ENCODE data around the gene FBXW4. TPM values are rescaled to one million over a fixed set of nuclear protein-coding genes. Genes with fewer than 3 reads are reported as not detected.

The FBXW4 gene
- total and polyA plus RNA-seq, 12 donors: 34.4 to 81.7 (median 58.0) TPM

- intact Hi-C loops (cut with DNase I): loop anchor here in 1 of 2 donors (10.0 kb wide), 1 partner anchor 99 kb away; no protein-coding TSS in a partner anchor
- Histone ChIP-seq H3K4me3 (no peak overlapping the region), H3K27ac (no peak overlapping the region), H3K36me3 (replicated peaks in 1 of 2) (peaks cover 0 to 7% of the 10 kb centered on the region in 2 donors), H3K9me3 (replicated peaks in 1 of 3) (peaks cover 0 to 8% (median 0%) of the 10 kb centered on the region in 3 donors), H3K27me3 (no peaks in the 10 kb centered on the region), H3K4me1 (replicated peaks in 1 of 2) (peaks cover 12 to 14% of the 10 kb centered on the region in 2 donors)
- no peak for DNase-seq
- WGBS, 4 donors: 77 to 85% (median 80%) methylated on average over 22 to 25 of the region's 25 CpGs
- TF ChIP-seq POLR2A (IDR thresholded peaks at IDR 0.05): no peak
- TF ChIP-seq, protein P1, sequence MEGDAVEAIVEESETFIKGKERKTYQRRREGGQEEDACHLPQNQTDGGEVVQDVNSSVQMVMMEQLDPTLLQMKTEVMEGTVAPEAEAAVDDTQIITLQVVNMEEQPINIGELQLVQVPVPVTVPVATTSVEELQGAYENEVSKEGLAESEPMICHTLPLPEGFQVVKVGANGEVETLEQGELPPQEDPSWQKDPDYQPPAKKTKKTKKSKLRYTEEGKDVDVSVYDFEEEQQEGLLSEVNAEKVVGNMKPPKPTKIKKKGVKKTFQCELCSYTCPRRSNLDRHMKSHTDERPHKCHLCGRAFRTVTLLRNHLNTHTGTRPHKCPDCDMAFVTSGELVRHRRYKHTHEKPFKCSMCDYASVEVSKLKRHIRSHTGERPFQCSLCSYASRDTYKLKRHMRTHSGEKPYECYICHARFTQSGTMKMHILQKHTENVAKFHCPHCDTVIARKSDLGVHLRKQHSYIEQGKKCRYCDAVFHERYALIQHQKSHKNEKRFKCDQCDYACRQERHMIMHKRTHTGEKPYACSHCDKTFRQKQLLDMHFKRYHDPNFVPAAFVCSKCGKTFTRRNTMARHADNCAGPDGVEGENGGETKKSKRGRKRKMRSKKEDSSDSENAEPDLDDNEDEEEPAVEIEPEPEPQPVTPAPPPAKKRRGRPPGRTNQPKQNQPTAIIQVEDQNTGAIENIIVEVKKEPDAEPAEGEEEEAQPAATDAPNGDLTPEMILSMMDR (IDR thresholded peaks at IDR 0.05): no peak
Observed at GRCh38 chr10:101573885-101574753, 120.9 kb downstream of the FBXW4 start.

DNA sequence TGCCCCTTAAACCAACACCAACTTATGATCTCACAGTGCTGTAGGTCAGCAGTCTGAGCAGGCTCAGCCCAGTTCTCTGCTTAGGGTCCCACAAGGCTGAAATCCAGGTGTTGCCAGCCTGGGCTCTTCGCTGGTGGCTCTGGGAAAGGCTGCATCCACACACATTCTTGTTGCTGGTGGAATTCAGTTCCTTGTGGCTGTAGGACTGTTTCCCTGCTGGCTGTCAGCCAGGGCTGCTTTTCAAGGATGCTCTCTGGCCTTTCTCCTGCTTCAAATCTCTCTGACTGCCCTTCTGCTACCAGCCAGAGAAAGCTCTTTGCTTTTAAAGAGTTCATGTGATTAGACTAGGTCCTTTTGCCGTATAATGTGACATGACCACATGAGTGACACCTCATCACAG lies 122.2 kb downstream of the FBXW4 start:
- intact Hi-C loops (cut with DNase I): loop anchor here in 1 of 2 donors (10.0 kb wide), 1 partner anchor 98 kb away; no protein-coding TSS in a partner anchor
- WGBS, 4 donors: 91 to 100% (median 98%) methylated on average over 1 to 2 of the region's 2 CpGs

DNA sequence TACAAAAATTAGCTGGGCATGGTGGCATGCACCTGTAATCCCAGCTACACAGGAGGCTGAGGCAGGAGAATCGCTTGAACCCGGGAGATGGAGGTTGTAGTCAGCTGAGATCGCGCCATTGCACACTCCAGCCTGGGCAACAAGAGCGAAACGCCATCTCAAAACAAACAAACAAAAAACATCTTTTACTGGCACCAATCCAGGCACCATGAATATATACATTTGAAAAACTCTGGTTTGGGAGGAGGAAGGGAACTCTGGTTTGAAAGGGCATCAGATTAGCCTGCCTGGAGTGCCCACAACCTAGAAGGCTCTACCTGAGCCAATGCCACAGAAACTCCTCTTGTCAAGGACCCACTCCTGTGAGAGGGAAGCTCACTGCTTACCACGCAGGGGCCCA lies 122.8 kb downstream of the FBXW4 start:
- Histone ChIP-seq H3K27me3 (no peaks in the 10 kb centered on the region), H3K4me1 (replicated peaks in 1 of 2) (peaks cover 12 to 14% of the 10 kb centered on the region in 2 donors), H3K36me3 (replicated peaks in 1 of 2) (no peaks in the 10 kb centered on the region), H3K9me3 (replicated peaks in 1 of 3) (peaks cover 0 to 8% (median 0%) of the 10 kb centered on the region in 3 donors), H3K27ac (no peak overlapping the region), H3K4me3 (no peak overlapping the region)
- DNase-seq: no peak
- intact Hi-C loops (cut with DNase I): loop anchor here in 1 of 2 donors (10.0 kb wide), 1 partner anchor 97 kb away; no protein-coding TSS in a partner anchor
- TF ChIP-seq POLR2A (IDR thresholded peaks at IDR 0.05): no peak
- TF ChIP-seq, protein P1 (IDR thresholded peaks at IDR 0.05): no peak
- 86 to 92% (median 91%) methylated on average over 7 of the region's 7 CpGs for WGBS, 4 donors

More for the DNA sequence above, 122.2 kb downstream of the FBXW4 start:
- H3K27ac ChIP-seq: no peak overlapping the region
- peaks cover 12 to 14% of the 10 kb centered on the region in 2 donors for H3K4me1 ChIP-seq (replicated peaks in 1 of 2)
- TF ChIP-seq POLR2A (IDR thresholded peaks at IDR 0.05): no peak
- TF ChIP-seq, protein P1 (IDR thresholded peaks at IDR 0.05): no peak
- peaks cover 0 to 8% (median 0%) of the 10 kb centered on the region in 3 donors for H3K9me3 ChIP-seq (replicated peaks in 1 of 3)
- DNase-seq: no peak
- H3K27me3 ChIP-seq: no peaks in the 10 kb centered on the region
- no peak overlapping the region for H3K4me3 ChIP-seq
- no peaks in the 10 kb centered on the region for H3K36me3 ChIP-seq (replicated peaks in 1 of 2)

GRCh38 chr10:101571271-101571925 lies 123.6 kb downstream of the FBXW4 start:
- Histone ChIP-seq H3K36me3 (replicated peaks in 1 of 2) (no peaks in the 10 kb centered on the region), H3K4me1 (replicated peaks in 1 of 2) (peaks cover 14 to 19% of the 10 kb centered on the region in 2 donors), H3K27ac (no peak overlapping the region), H3K27me3 (no peaks in the 10 kb centered on the region), H3K4me3 (no peak overlapping the region), H3K9me3 (replicated peaks in 1 of 3) (peaks cover 0 to 8% (median 0%) of the 10 kb centered on the region in 3 donors)
- no peak for DNase-seq
- TF ChIP-seq, protein P1 (IDR thresholded peaks at IDR 0.05): no peak
- TF ChIP-seq POLR2A (IDR thresholded peaks at IDR 0.05): no peak
- 52 to 62% (median 58%) methylated on average over 8 of the region's 8 CpGs for WGBS, 4 donors
- intact Hi-C loops (cut with DNase I): loop anchor here (2.0 to 10.0 kb wide), 3 partner anchors 97 to 359 kb away; no protein-coding TSS in a partner anchor
